Measurements from ENCODE around the gene AGBL2. TPM values are rescaled to one million over a fixed set of nuclear protein-coding genes. Genes with fewer than 3 reads are reported as not detected.

Gene AGBL2
- total RNA-seq, 4 donors from 2014 or later: 0.29 to 0.89 TPM; not detected in 2

- Histone ChIP-seq H3K27ac (no peak overlapping the region), H3K9me3 (no peaks in the 10 kb centered on the region), H3K4me3 (no peak overlapping the region), H3K4me1 (no peaks in the 10 kb centered on the region), H3K27me3 (no peaks in the 10 kb centered on the region), H3K36me3 (peaks cover 94% of the 10 kb centered on the region)
- WGBS: 57% methylated on average over 6 of the region's 6 CpGs
- TF ChIP-seq POLR2A (IDR thresholded peaks at IDR 0.05): no peak
- TF ChIP-seq CTCF (IDR thresholded peaks at IDR 0.05): no peak
- TF ChIP-seq POLR2AphosphoS5 (IDR thresholded peaks at IDR 0.05): no peak
- no peak for TF ChIP-seq EP300 (IDR thresholded peaks at IDR 0.05)
- DNase-seq (ENCODE audit: low spot score in 2 of 2): no peak
Observed at GRCh38 chr11:47731475-47731874, 16.3 kb upstream of the AGBL2 start.

GRCh38 chr11:47726878-47727514 is 11.8 kb upstream of the AGBL2 start:
- no peak overlapping the region for H3K4me3 ChIP-seq

GRCh38 chr11:47726118-47726442 is 10.9 kb upstream of the AGBL2 start:
- Histone ChIP-seq H3K27me3 (no peaks in the 10 kb centered on the region), H3K9me3 (no peaks in the 10 kb centered on the region), H3K4me1 (peaks cover 5% of the 10 kb centered on the region), H3K4me3 (no peak overlapping the region), H3K36me3 (peaks cover 87% of the 10 kb centered on the region), H3K27ac (no peak overlapping the region)
- TF ChIP-seq POLR2A (IDR thresholded peaks at IDR 0.05): no peak
- no peak for TF ChIP-seq CTCF (IDR thresholded peaks at IDR 0.05)
- TF ChIP-seq POLR2AphosphoS5 (IDR thresholded peaks at IDR 0.05): no peak
- TF ChIP-seq EP300 (IDR thresholded peaks at IDR 0.05): no peak
- WGBS: 87% methylated on average over 3 of the region's 3 CpGs
- no peak for DNase-seq (ENCODE audit: low spot score in 2 of 2)

More at GRCh38 chr11:47726878-47727514, 11.8 kb upstream of the AGBL2 start:
- Histone ChIP-seq H3K4me1 (peaks cover 5% of the 10 kb centered on the region), H3K27ac (no peak overlapping the region), H3K36me3 (peaks cover 89% of the 10 kb centered on the region), H3K9me3 (no peaks in the 10 kb centered on the region), H3K27me3 (no peaks in the 10 kb centered on the region)
- DNase-seq (ENCODE audit: low spot score in 2 of 2): no peak
- TF ChIP-seq EP300 (IDR thresholded peaks at IDR 0.05) (no peak), POLR2A (IDR thresholded peaks at IDR 0.05) (no peak), CTCF (IDR thresholded peaks at IDR 0.05) (no peak), POLR2AphosphoS5 (IDR thresholded peaks at IDR 0.05) (no peak)
- WGBS: 85% methylated on average over 12 of the region's 12 CpGs

GRCh38 chr11:47725442-47726117 is 10.4 kb upstream of the AGBL2 start:
- no peak for DNase-seq (ENCODE audit: low spot score in 2 of 2)
- H3K4me3 ChIP-seq: no peak overlapping the region
- H3K4me1 ChIP-seq: peaks cover 5% of the 10 kb centered on the region
- 92% methylated on average over 3 of the region's 3 CpGs for WGBS
- peaks cover 87% of the 10 kb centered on the region for H3K36me3 ChIP-seq
- TF ChIP-seq POLR2A (IDR thresholded peaks at IDR 0.05) (no peak), EP300 (IDR thresholded peaks at IDR 0.05) (no peak), POLR2AphosphoS5 (IDR thresholded peaks at IDR 0.05) (no peak), CTCF (IDR thresholded peaks at IDR 0.05) (no peak)
- no peaks in the 10 kb centered on the region for H3K27me3 ChIP-seq
- H3K9me3 ChIP-seq: no peaks in the 10 kb centered on the region
- no peak overlapping the region for H3K27ac ChIP-seq

GRCh38 chr11:47724041-47724729 is 9.0 kb upstream of the AGBL2 start:
- H3K27ac ChIP-seq: no peak overlapping the region
- H3K27me3 ChIP-seq: no peaks in the 10 kb centered on the region
- no peaks in the 10 kb centered on the region for H3K9me3 ChIP-seq
- TF ChIP-seq CTCF (IDR thresholded peaks at IDR 0.05): no peak
- no peak for TF ChIP-seq POLR2A (IDR thresholded peaks at IDR 0.05)
- TF ChIP-seq POLR2AphosphoS5 (IDR thresholded peaks at IDR 0.05): no peak
- no peak for TF ChIP-seq EP300 (IDR thresholded peaks at IDR 0.05)
- H3K4me3 ChIP-seq: no peak overlapping the region
- no peak for DNase-seq (ENCODE audit: low spot score in 2 of 2)
- WGBS: over 99% methylated on average over 6 of the region's 6 CpGs
- H3K4me1 ChIP-seq: peaks cover 5% of the 10 kb centered on the region
- H3K36me3 ChIP-seq: peaks cover 87% of the 10 kb centered on the region

Data from suprapubic skin (tissue), 4 donors.